WERI-Rb-1 (cell line): Measurements from ENCODE around the gene LIMK1.
A peak's percentile ranks its signal among the peaks of the same experiment; 100 is the strongest.

Experiments used
- DNase-seq: peaks from one replicate; pipeline ENCODE4 v3.0.0-alpha.2; 2020
- H3K27ac ChIP-seq: fragments of 250-450 bp; sonication (Bioruptor Pico); 2 replicates; pipeline ENCODE4 v1.5.1; 2020; ENCODE audit warnings: mild to moderate bottlenecking, moderate library complexity
- H3K27me3 ChIP-seq: fragments of 250-450 bp; sonication (Bioruptor Pico); 2 replicates; pipeline ENCODE4 v1.5.1; 2021; ENCODE audit warnings: mild to moderate bottlenecking, low read depth, moderate library complexity; ENCODE audit not compliant: insufficient read depth, severe bottlenecking
- H3K36me3 ChIP-seq: fragments of 250-450 bp; sonication (Bioruptor Pico); 2 replicates; pipeline ENCODE4 v1.5.1; 2020; ENCODE audit warnings: mild to moderate bottlenecking, moderate library complexity
- H3K4me3 ChIP-seq: 2 replicates; pipeline ENCODE4 v1.5.1; 2011; ENCODE audit warnings: low read depth, mild to moderate bottlenecking, control low read depth, low read length
- H3K9me3 ChIP-seq: fragments of 250-450 bp; sonication (Bioruptor Pico); 2 replicates; pipeline ENCODE4 v1.5.1; 2021; ENCODE audit warnings: mild to moderate bottlenecking, moderate library complexity; ENCODE audit not compliant: severe bottlenecking
- TF ChIP-seq, protein P1 (sequence below): IDR thresholded peaks from 2 replicates; pipeline ENCODE4 v1.5.1; 2011; ENCODE audit warnings: low read depth, mild to moderate bottlenecking, control low read depth, inconsistent platforms, low read length

LIMK1 gene

DNA sequence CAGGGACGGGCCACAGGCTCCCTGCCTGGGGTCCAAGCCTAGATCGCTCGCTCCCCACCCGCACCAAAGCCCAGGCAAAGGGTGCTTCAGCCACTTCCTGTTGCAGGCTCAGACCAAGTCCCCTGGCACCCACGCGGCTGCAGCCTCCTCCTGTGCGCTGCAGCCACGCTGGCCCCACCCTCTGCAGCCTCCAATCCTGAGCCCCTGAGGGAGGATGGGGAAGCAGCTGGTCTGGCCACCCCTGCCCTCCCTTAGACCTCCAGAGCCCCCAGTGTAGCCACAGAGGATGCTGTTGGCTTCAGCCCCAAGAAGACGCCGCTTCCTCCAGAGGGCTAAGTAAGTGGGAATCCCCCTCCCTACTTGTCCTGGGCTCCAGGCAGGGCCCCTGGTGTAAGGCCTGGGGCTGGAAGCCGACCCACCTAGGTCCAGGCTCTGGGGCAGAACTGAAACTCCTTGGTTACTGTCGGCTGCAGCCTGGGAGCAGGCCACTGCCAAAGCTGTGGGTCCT lies 9.4 kb downstream of the LIMK1 start:
- DNase-seq, result no peak
- no peak overlapping the region for H3K27ac ChIP-seq
- no peak overlapping the region for H3K4me3 ChIP-seq
- H3K36me3 ChIP-seq, result peaks cover 25% of the 10 kb centered on the region
- peaks cover 6% of the 10 kb centered on the region for H3K9me3 ChIP-seq
- TF ChIP-seq, protein P1, sequence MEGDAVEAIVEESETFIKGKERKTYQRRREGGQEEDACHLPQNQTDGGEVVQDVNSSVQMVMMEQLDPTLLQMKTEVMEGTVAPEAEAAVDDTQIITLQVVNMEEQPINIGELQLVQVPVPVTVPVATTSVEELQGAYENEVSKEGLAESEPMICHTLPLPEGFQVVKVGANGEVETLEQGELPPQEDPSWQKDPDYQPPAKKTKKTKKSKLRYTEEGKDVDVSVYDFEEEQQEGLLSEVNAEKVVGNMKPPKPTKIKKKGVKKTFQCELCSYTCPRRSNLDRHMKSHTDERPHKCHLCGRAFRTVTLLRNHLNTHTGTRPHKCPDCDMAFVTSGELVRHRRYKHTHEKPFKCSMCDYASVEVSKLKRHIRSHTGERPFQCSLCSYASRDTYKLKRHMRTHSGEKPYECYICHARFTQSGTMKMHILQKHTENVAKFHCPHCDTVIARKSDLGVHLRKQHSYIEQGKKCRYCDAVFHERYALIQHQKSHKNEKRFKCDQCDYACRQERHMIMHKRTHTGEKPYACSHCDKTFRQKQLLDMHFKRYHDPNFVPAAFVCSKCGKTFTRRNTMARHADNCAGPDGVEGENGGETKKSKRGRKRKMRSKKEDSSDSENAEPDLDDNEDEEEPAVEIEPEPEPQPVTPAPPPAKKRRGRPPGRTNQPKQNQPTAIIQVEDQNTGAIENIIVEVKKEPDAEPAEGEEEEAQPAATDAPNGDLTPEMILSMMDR, result no peak
- no peaks in the 10 kb centered on the region for H3K27me3 ChIP-seq

DNA sequence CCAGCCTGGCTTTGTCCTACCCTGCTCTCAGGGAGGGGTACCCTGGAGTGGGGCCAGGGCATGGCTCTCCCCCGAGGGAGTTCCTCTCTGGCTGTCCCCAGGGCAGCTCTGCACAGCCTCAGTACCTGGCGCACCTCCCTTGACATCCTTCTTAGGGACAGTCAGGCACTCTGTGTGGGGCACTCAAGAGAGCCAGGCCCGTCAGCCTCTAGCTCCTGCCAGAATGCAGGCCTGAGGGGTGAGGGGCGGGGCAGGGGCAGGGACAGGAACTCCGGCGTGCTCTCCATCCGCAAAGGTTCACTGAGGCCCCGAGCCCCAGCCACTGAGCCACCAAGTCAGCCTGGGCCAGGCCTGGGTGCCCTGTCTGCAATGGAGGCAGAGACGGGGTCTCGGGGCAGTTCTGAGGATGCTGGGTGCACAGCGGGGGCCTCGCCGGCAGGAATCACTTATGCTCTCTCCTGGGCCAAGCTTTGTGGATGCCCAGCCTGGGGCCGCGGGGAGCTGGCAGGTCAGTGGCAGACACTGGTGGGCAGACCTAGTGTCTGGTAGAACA lies 10.1 kb downstream of the LIMK1 start:
- Histone ChIP-seq H3K9me3 (peaks cover 6% of the 10 kb centered on the region), H3K4me3 (no peak overlapping the region), H3K36me3 (peaks cover 21% of the 10 kb centered on the region), H3K27me3 (no peaks in the 10 kb centered on the region), H3K27ac (no peak overlapping the region)
- TF ChIP-seq, protein P1, result no peak
- no peak for DNase-seq

DNA sequence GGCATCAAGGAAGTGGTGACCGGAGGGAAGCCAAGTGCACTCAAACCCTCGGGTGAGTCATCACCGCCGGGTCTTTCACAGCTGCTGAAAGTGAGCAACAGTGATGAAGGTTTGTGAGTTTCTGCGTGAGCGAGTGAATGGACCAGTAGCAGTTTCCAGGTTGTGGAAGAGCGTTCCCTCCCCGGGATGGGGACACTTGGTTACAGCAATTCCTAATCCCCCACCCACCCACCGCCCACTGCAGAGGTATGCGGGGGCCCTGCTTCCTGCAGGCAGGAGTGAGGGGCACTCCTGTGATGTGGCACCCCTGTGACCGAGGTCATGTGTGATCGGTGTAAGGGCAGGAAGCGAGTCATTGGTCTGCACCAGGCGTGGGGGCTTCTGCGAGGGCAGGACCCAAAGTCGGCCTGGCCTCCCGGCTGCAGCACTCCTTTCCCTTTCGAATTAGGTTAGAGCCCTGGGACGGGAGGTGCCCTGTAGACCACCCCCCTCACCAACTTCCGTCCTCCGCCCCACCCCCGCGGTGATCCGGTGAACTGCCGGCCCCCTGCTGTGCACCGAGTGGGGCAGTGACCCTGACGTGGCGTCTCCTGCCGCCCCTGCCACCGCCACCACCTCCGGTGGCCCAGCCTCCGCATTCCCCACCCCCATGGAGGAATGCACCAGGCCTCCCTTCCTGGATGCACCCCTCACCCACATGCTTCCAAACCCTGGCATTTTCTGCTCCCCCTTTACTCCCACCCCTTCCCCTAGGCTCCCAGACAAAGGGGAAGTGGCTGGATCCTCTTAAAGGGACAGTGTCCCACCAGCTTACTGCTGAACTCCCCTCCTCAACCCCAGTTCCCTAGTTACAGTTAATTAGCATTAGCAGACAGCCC lies 10.9 kb downstream of the LIMK1 start:
- H3K27me3 ChIP-seq, result no peaks in the 10 kb centered on the region
- DNase-seq, result no peak
- peaks cover 22% of the 10 kb centered on the region for H3K36me3 ChIP-seq
- TF ChIP-seq, protein P1, result no peak
- H3K27ac ChIP-seq, result no peak overlapping the region
- H3K9me3 ChIP-seq, result peaks cover 6% of the 10 kb centered on the region
- no peak overlapping the region for H3K4me3 ChIP-seq

DNA sequence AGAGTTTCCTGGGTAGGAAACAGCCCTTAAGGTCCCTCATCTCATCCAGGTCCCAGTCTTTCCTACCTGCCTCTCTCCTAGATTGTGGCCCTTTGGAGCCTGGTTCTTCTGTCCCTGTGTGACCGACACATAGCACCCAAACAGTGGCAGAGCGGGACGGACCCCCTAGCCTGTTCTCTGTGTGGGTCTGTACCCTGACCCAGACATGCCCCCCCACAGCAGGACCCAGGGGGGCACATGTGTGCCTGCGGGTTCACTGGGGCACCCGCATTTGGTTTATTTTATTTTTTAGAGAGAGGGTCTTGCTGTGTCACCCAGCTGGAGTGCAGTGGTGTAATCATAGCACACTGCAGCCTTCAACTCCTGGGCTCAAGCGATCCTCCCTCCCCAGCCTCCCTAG lies 11.5 kb downstream of the LIMK1 start:
- H3K9me3 ChIP-seq, result peaks cover 6% of the 10 kb centered on the region
- peaks cover 26% of the 10 kb centered on the region for H3K36me3 ChIP-seq
- H3K4me3 ChIP-seq, result no peak overlapping the region
- no peak overlapping the region for H3K27ac ChIP-seq
- TF ChIP-seq, protein P1, result no peak
- DNase-seq, result no peak
- no peaks in the 10 kb centered on the region for H3K27me3 ChIP-seq

DNA sequence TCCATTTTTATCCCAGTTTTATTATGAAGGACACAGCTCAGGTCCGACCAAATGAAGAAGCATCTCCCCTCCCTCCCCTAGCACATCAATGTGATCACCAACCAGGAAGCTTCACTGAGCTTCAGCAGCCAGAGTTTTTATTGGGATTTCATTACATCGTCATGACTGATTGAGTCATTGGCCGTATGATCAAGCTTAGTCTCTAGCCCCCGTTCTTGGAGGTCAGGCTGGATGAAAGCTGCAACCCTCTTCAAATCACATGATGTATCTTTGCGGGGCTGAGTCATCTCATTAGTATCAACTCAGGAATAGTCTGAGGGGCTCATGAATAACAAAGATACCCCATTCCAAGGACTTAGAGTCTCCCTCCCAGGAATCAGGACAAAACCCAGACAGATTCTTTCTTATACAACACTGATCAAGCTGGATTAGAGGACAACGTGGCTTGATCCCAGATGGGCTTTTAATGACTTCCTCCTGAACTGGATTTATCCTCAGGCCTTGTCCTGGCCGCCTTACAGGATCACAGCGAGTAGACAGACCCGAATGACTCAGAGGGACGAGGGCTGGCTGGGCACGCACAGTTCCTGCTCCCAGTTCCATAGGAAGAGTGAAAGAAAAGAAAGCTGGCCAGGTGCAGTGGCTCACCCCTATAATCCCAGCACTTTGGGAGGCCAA lies 14.5 kb downstream of the LIMK1 start:
- H3K27ac ChIP-seq, result peak overlapping the region; percentile 80
- H3K4me3 ChIP-seq, result no peak overlapping the region
- peaks cover 35% of the 10 kb centered on the region for H3K36me3 ChIP-seq
- peak; percentile 84 for DNase-seq
- H3K9me3 ChIP-seq, result peaks cover 6% of the 10 kb centered on the region
- H3K27me3 ChIP-seq, result no peaks in the 10 kb centered on the region
- TF ChIP-seq, protein P1, result no peak
